ENCODE results near the gene PAIP2B.

The PAIP2B gene

GRCh38 chr2:71154279-71154678 lies 72.6 kb downstream of the PAIP2B start:
- in situ Hi-C loops (cut with MboI; ENCODE audit: low sequenced_read_pairs), result no loop called here

DNA sequence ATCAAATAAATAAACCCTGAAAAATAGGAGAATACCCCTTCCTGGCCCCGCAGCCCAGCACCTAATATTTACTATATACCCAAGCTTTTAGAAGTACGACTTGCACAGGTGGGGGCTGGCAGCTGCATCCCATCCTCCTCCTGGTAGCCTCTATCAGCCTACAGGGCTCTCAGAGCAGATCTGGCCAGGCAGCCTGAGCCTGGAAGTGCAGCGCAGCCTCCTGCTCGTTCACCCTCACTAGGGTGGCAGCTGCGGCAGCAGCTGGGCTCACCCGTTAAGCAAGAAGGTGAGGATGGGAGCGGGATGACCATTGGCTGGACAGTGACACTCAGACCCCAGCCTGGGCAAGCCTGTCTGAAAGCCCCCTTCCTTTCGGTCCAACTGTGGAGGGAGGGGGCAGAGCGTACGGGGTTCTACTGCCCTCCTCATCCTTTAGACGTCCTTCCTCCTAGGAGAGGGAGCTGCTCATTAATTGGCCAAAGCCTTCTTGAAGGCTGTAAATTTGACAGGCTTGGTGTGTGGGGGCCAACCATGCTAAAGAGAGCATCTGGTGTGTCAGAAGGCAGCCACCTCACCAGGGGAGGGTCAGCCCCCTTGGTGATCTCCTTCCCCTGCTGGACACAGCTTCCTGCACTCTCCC lies 73.2 kb downstream of the PAIP2B start:
- in situ Hi-C loops (cut with MboI; ENCODE audit: low sequenced_read_pairs), result no loop called here

GRCh38 chr2:71151620-71152019 lies 75.3 kb downstream of the PAIP2B start:
- in situ Hi-C loops (cut with MboI; ENCODE audit: low sequenced_read_pairs), result no loop called here

DNA sequence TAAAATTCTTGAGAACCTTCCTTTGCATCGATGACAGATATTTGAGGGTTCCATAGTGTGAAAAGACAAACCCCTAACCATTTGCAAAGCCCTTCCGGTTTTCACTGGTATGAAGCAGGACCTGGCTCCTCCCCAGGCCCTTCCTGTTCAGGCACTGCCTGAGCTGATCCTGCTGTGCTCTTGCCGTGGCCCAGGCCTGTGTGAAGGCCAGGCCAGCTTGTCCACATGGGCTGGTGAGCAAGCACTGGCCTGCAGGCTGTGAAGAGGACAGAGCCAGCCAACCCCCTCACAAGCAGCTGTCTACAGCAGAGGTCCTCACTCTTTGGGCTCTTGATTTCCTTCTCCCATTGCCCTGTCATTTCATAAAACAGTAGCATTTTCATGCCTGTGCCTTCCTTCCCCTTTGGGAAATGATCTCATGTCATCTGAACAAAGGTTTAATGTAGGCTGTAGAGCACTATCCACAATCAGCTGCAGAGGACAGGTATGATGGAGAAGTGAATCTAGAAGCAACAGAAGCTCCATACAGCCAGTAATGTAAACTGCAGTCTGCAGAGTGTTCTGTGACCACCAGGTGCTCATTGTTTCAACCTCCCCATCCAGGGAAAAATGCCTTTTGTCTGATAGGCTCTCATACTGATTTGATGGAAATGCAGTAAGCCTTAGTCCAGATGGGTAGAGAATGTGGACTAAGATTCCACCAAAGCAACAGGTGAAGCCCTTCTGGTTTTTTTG lies 76.7 kb downstream of the PAIP2B start:
- in situ Hi-C loops (cut with MboI; ENCODE audit: low sequenced_read_pairs), result no loop called here

DNA sequence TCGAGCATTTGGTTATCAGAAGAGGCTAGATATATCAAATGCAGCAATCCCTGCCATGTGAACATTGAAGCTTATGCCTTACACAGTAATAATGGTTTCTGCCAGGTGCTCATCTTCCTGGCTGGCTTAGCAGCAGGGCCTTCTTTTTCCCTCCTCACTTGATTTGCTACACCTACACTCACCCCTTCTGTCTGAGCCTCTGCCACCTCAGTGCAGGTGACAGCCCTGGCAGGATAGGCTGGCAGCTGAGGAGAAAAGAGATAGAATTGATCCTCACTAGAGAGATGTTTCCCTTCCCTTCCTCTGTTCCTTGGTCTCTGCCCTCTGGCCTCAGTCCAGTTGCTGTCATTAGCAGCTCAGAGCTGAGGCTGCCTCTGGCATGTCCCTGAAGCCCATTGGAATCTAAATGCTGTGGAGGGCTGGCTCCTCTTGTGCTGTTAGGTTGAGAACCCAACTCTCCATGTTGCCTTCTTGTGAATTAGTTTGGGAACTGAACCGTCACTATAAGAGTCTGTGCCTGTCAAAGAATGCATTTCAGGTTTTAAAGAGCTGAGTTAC lies 78.3 kb downstream of the PAIP2B start:
- in situ Hi-C loops (cut with MboI; ENCODE audit: low sequenced_read_pairs), result no loop called here

DNA sequence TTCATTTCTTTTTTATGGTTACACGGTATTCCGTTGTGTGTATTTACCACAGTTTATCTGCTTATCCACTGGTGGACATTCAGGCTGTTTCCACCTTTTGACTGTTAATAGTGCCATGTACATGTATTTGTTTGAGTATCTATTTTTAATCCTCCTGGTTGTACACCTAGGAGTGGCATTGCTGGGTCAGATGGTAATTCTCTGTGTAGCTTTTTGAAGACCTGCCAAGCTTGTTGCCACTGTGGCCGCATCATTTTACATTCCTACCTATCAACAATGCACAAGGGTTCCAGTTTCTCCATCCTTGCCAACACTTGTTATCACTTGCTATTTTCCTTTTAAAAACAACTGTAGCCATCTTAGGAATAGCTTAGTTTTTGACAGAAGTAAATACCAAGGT lies 83.1 kb downstream of the PAIP2B start:
- in situ Hi-C loops (cut with MboI; ENCODE audit: low sequenced_read_pairs), result no loop called here

DNA sequence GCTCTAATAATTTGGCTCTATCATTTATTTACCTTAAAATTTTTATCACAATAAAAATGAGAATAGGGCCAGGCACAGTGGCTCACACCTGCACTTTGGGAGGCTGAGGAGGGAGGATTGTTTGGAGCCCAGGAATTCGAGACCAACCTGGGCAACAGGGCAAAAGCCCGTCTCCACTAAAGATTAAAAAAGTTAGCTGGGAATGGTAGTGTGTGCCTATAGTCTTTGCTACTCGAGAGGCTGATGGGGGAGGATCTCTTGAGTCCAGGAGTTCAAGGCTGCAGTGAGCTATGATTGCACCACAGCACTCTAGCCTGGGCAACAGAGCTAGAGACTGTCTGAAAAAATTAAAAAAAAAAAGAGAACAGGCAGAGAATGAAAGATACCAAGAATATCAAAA lies 90.7 kb downstream of the PAIP2B start:
- in situ Hi-C loops (cut with MboI; ENCODE audit: low sequenced_read_pairs), result no loop called here

GRCh38 chr2:71133603-71134002 lies 93.3 kb downstream of the PAIP2B start:
- in situ Hi-C loops (cut with MboI; ENCODE audit: low sequenced_read_pairs), result no loop called here
